Lung microvascular endothelial cell (primary cell): ENCODE results near the gene DBI. TPM values are rescaled to one million over a fixed set of nuclear protein-coding genes. Genes with fewer than 3 reads are reported as not detected.
A peak's percentile ranks its signal among the peaks of the same experiment; 100 is the strongest.
"Not testable (repeated sequence)": the region's sequence is repeated elsewhere in the genome, so short reads cannot be mapped to it uniquely, and the experiment has no call there.

Experiments used
- DNase-seq, 2 donors: peaks; one replicate each; pipeline versions ENCODE4 v3.0.0 to v3.0.0-alpha.2; 2010; ENCODE audit warnings: low read depth in 2 of 2
- total RNA-seq: library from RNA; depleted of rRNA; stranded (reverse); fragments of >200 nt; gene quantifications from 2 replicates; pipeline ENCODE4 v1.2.1, GENCODE V29; 2014

Gene DBI
- total RNA-seq, 1 donor from 2014 or later = 84.5 TPM

DNA sequence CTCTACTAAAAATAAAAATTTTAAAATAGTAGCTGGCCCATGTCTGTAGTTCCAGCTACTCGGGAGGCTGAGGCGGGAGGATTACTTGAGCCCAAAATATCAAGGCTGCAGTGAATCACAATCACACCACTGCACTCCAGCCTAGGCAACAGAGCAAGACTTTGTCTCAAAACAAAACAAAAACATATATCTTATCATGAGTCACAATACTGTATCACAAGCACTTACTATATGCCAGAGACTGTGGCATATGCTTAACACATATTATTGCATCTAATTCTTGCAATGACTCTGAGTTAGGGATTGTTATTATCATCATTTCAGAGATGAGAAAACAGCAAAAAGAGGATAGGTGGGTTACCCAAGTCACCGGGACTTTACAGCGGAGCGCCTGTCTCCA, 35.3 kb downstream of the DBI start:
- DNase-seq = no peak

DNA sequence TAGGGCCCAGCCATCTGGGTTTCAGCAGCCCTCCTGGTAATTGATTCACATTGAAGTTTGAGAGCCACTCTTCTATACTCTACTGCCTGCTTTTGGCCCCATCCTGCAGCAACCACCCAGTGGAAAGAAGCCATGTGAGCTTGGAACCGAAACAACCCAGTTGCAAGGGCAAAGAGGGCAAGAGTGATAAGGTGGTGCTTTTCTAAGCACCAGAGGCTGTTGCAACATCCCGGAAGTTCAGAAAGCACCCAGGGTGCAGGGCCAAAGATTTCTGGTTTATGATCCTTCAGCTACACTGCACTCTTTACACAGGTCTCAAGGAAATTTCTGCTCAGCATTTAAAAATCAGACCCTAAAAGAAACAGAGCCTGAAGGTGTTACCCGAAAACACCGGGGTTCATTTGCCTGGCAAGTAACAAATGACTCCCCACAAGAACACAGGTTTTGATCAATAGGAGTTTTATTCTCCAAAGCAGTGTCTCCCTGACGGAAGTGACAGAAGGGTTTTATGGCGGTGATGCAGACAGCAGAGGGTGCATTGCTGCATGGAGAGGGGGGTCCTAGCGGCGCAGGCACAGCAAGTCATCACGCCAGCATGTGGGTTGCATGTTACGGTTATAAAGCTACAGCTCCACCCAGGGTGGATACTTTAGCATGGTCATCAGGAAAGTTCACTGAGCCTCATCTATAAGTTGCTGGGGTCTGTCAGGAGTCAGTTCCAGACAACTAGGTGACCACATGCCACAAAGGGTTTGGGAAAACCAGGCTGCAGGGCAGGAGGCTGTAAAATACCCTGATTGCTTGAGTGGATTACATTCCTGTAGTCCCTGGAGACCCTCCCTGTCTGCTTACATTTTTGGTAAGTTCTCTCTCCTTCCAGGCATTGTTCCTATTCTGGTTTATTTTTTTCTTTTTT, 36.1 kb downstream of the DBI start:
- no peak for DNase-seq

DNA sequence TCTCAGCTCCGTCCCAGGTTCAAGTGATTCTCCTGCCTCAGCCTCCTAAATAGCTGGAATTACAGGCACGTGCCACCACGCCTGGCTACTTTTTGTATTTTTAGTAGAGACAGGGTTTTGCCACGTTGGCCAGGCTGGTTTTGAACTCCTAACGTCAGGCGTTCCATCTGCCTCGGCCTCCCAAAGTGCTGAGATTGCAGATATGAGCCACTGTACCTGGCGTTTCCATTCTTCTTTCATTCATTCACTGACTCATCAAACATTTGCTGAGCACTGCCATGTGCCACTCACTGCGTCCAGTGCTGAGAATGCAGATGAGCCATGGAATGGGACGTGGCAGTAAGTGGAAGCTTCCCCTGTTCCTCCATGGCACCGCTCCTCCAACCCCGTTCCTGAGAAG, 36.8 kb downstream of the DBI start:
- not testable (repeated sequence) for DNase-seq

DNA sequence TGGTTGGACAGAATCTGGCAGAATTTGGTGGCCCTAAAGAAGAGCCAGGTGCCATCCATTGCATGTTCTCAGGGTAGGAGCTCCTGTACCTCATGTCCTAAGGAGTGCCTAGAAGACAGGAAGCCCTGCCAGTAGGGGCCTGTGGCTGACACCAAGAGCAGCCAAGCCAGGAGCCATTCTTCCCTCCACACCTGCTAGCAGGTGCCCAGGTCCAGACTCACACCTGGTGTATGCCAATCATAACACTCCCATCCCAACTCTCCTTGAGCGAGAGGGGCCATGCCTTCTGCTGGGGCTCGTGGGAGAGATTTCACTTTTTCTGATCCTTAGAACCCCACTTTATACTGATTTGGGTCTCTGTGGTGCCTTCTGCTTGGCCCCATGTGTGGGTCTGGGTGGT, 38.4 kb downstream of the DBI start:
- no peak for DNase-seq

- DNase-seq = peak; percentile 68 to 74
These were observed 40.8 kb downstream of the DBI start for GRCh38 chr2:119407430-119408220.

DNA sequence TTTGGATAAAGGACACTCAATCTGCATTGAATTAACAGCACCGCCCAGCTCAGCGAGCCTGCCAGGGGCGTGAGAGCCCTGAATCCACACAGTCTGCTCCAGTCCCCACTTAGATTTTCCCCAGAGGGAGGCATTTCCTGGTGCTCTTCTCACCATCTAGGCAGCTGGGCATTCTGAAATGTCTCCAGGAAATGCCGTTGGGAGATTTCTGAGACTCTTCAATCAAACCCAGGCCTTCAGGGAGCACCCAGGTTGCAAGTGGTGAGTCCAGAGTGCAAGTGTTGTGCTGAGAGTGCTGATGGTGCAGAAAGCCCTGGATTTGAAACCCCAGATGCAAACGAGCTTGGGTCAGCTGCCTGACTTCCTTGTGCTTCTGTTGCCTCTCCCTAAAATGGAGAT, 41.4 kb downstream of the DBI start:
- no peak for DNase-seq

- no peak for DNase-seq
These were observed 42.7 kb downstream of the DBI start for GRCh38 chr2:119409506-119409905.

GRCh38 chr2:119414894-119415293, 48.1 kb downstream of the DBI start:
- DNase-seq = no peak

DNA sequence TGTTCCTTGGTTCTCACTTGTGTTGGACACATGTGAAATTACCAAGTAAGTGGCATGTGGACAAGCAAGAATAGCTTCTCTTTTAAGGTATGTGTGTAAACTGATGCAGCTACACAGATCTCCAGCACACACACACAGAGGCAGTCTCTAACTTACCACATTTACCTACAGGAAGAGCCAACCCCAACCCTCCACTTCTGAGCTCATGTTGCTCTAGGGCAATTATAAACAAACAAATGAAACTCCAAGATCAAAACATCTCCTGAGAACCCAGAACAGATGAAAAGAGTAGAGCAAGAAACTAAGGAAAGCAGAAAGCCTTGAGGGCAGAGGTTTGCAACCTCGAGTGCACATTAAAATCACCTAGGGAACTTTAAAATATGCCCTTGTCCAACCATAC, 48.9 kb downstream of the DBI start:
- DNase-seq = no peak

GRCh38 chr2:119416299-119416923, 49.6 kb downstream of the DBI start:
- DNase-seq = no peak

GRCh38 chr2:119417908-119418307, 51.1 kb downstream of the DBI start:
- no peak for DNase-seq

DNA sequence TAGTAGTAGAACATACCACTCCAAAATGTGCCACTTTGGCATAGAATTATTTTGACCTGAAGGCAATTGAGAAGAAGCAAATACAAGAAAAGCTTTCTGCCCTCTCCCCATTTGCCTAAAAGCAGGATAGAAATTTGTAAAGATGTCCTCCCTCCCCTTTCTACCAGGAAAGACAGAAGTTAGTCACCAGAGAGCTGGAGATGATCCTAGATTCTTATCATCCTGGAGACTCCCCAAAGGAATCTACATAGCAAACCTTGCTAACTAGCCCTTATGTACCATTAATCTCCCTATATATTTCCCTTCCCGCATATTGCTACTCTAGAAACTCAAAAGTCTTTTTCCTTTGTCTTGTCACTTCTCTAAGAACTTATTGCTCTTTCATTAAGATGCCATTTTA, 52.3 kb downstream of the DBI start:
- no peak for DNase-seq

GRCh38 chr2:119419803-119420508, 53.2 kb downstream of the DBI start:
- DNase-seq = no peak

- DNase-seq = no peak
These were observed 54.5 kb downstream of the DBI start for GRCh38 chr2:119421304-119421703.

GRCh38 chr2:119421741-119422140, 55.0 kb downstream of the DBI start:
- DNase-seq = no peak

Other genes with a start within 250 kb of the DBI start
- gene C1QL2, start 208.2 kb upstream of the DBI start, total RNA-seq = not detected in 2 replicates
- gene STEAP3, start 143.1 kb upstream of the DBI start, total RNA-seq = 4.6 and 7.2 TPM in 2 replicates
- gene C2orf76, start 143 bp upstream of the DBI start, total RNA-seq = 8.1 and 12.7 TPM in 2 replicates
- 0.20 and 0.22 TPM in 2 replicates for gene TMEM37, start 64.9 kb downstream of the DBI start, total RNA-seq
- not detected in 2 replicates for gene SCTR, start 157.5 kb downstream of the DBI start, total RNA-seq
- gene CFAP221, start 177.5 kb downstream of the DBI start, total RNA-seq = not detected in 2 replicates